Naive thymus-derived CD4-positive, alpha-beta T cell (primary cell): Measurements from ENCODE around the gene SRCAP. TPM values are rescaled to one million over a fixed set of nuclear protein-coding genes. Genes with fewer than 3 reads are reported as not detected.

Source experiments
- ATAC-seq: fragments of 150-1000 bp; cut with Tn5 transposase; 2 replicates; pipeline ENCODE4 v1.10.0; 2021; ENCODE audit warnings: mild to moderate bottlenecking, moderate library complexity
- CTCF ChIA-PET: fragments of 350-600 bp; sonication (Branson Sonifier 250); formaldehyde crosslinking; loops from one replicate; lab custom pipeline; 2021; ENCODE audit warnings: antibody characterized with exemption; lab: Charles Lee
- POLR2A ChIA-PET: fragments of 350-600 bp; sonication (Branson Sonifier 250); formaldehyde crosslinking; loops from one replicate; lab custom pipeline; 2021; ENCODE audit warnings: antibody characterized with exemption, inconsistent platforms; lab: Charles Lee
- DNase-seq, 9 donors: peaks; one replicate each; pipeline versions ENCODE4 v3.0.0 to v3.0.0-alpha.2; 2020 to 2022; ENCODE audit warnings: mixed read lengths in 1 of 9
- H3K27ac ChIP-seq: one replicate; pipeline ENCODE4 v1.7.0; 2013; ENCODE audit warnings: mild to moderate bottlenecking, low read depth, low read length, moderate library complexity
- H3K27me3 ChIP-seq, 2 donors: one replicate each; pipeline ENCODE4 v1.7.0; 2013; ENCODE audit warnings: low read length in 2 of 2, mild to moderate bottlenecking in 2 of 2, moderate library complexity in 2 of 2; ENCODE audit not compliant: control insufficient read depth in 2 of 2, insufficient read depth in 2 of 2
- H3K36me3 ChIP-seq, 3 experiments: 1 replicate in 2 of 3; 2 replicates in 1 of 3; pipeline ENCODE4 v1.7.0; 2013; ENCODE audit warnings: low read length in 3 of 3, mild to moderate bottlenecking in 3 of 3, moderate library complexity in 1 of 3; ENCODE audit not compliant: insufficient read depth in 3 of 3, control insufficient read depth in 2 of 3
- H3K4me1 ChIP-seq, 2 donors: one replicate each; pipeline ENCODE4 v1.7.0; 2013; ENCODE audit warnings: low read length in 2 of 2, mild to moderate bottlenecking in 2 of 2, moderate library complexity in 1 of 2; ENCODE audit not compliant: control insufficient read depth in 2 of 2, insufficient read depth in 2 of 2
- H3K4me3 ChIP-seq: 2 replicates; pipeline ENCODE4 v1.7.0; 2013; ENCODE audit warnings: mild to moderate bottlenecking, low read length
- H3K9me3 ChIP-seq, 3 experiments: 1 replicate in 2 of 3; 2 replicates in 1 of 3; pipeline ENCODE4 v1.7.0; 2013; ENCODE audit warnings: low read length in 3 of 3; ENCODE audit not compliant: control insufficient read depth in 2 of 3
- H3K27ac Mint-ChIP-seq, 9 donors: one replicate each; pipeline ENCODE4 v1.8.0; 2020 to 2022; ENCODE audit warnings: mixed read lengths in 9 of 9, mild to moderate bottlenecking in 8 of 9, moderate library complexity in 5 of 9, inconsistent platforms in 2 of 9
- H3K27me3 Mint-ChIP-seq, 5 donors: one replicate each; pipeline ENCODE4 v1.8.0; 2021 to 2022; ENCODE audit warnings: mixed read lengths in 5 of 5, mild to moderate bottlenecking in 1 of 5
- H3K36me3 Mint-ChIP-seq, 5 donors: one replicate each; pipeline ENCODE4 v1.8.0; 2020 to 2022; ENCODE audit warnings: mixed read lengths in 5 of 5, mild to moderate bottlenecking in 3 of 5, inconsistent platforms in 1 of 5
- H3K4me1 Mint-ChIP-seq, 7 donors: one replicate each; pipeline ENCODE4 v1.8.0; 2020 to 2022; ENCODE audit warnings: mixed read lengths in 7 of 7, mild to moderate bottlenecking in 3 of 7, inconsistent platforms in 1 of 7
- H3K4me3 Mint-ChIP-seq, 10 donors: one replicate each; pipeline ENCODE4 v1.8.0; 2020 to 2022; ENCODE audit warnings: mild to moderate bottlenecking in 10 of 10, mixed read lengths in 10 of 10, moderate library complexity in 6 of 10, inconsistent platforms in 2 of 10
- H3K9me3 Mint-ChIP-seq, 11 donors: one replicate each; pipeline ENCODE4 v1.8.0; 2020 to 2022; ENCODE audit warnings: mixed read lengths in 11 of 11, mild to moderate bottlenecking in 4 of 11, inconsistent platforms in 1 of 11, moderate library complexity in 1 of 11
- intact Hi-C, 2 donors: fragments of 100-400 bp; cut with micrococcal nuclease; formaldehyde crosslinking; loops; one replicate each; pipeline ENCODE4 v1.15.1; 2023
- polyA plus RNA-seq, 2 donors: library from polyadenylated mRNA; unstranded; fragments of 300-500 nt; fragmentation: Illumina TruSeq; gene quantifications; one replicate each; pipeline ENCODE4 v1.2.3, GENCODE V29; 2021
- total RNA-seq, 6 experiments: library from RNA in 5 of 6; stranded (reverse) in 5 of 6; gene quantifications; 1 replicate in 5 of 6; 2 replicates in 1 of 6; pipeline ENCODE4 v1.2.3 and lab custom pipeline; 2021 to 2026

Gene SRCAP
- total and polyA plus RNA-seq, 7 experiments from 2014 or later: 11.8 to 111 (median 86.7) TPM

DNA sequence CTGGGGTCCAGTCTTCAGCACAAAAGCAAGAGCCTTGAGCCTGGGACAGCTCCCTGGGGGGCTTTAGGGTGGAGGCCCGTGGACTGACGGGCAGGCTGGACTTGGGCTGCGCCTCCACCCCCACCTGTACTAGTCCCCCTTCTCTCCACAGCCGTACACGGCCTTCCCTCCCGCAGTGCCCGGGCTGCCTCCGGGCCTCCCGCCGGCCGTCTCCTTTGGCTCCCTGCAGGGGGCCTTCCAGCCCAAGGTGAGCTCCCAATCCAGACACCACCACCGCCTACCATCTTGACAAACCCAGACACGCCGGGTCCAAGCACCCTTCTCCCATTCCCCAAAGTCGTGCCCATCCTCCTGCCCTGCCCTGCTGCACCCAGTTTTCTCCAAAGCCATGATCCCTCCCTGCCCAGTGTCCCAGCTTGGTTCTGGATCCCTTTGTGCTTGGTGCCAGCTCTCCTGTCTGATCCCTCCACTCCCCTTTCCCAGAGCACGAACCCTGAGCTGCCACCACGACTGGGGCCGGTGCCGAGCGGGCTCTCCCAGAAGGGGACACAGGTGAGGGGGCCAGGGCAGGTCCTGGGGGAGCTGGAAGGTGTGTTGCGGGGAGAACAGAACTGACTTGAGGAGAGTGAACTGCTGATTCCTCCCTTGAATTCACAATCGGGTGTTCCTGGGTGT is 33.7 kb upstream of the SRCAP start:
- Mint-ChIP-seq H3K4me1 (peaks cover 33 to 40% (median 34%) of the 10 kb centered on the region in 7 donors), H3K4me3 (peak overlapping the region in 1 of 10 donors; percentile 18), H3K27ac (peak overlapping the region in 3 of 9 donors; percentile 47 to 62 (median 51)), H3K9me3 (no peaks in the 10 kb centered on the region), H3K36me3 (peaks cover 0 to 42% (median 34%) of the 10 kb centered on the region in 5 donors), H3K27me3 (no peaks in the 10 kb centered on the region)
- intact Hi-C loops: no loop called here
- Histone ChIP-seq H3K27me3 (no peaks in the 10 kb centered on the region), H3K27ac (no peak overlapping the region), H3K4me1 (peaks cover 32 to 38% of the 10 kb centered on the region in 2 donors), H3K9me3 (no peaks in the 10 kb centered on the region), H3K4me3 (no peak overlapping the region), H3K36me3 (peaks cover 38 to 89% (median 47%) of the 10 kb centered on the region in 3 experiments)
- DNase-seq (no peak), ATAC-seq (no peak)
- ChIA-PET POLR2A (interaction anchor here (1.0 to 1.7 kb wide), 6 partner anchors 10 to 86 kb away, joined by 3 to 9 read pairs (median 4); partner anchors contain the start of gene PRR14), CTCF (no interaction called here)

GRCh38 chr16:30665830-30666190 is 33.2 kb upstream of the SRCAP start:
- no peaks in the 10 kb centered on the region for H3K9me3 Mint-ChIP-seq
- intact Hi-C loops: no loop called here
- no peak for ATAC-seq
- ChIA-PET POLR2A (interaction anchor here (1.3 to 1.7 kb wide), 5 partner anchors 10 to 87 kb away, joined by 3 to 9 read pairs (median 4); partner anchors contain the start of gene PRR14), CTCF (no interaction called here)
- Histone ChIP-seq H3K4me3 (no peak overlapping the region), H3K27me3 (no peaks in the 10 kb centered on the region), H3K9me3 (no peaks in the 10 kb centered on the region), H3K4me1 (peaks cover 27 to 33% of the 10 kb centered on the region in 2 donors), H3K36me3 (peaks cover 38 to 93% (median 47%) of the 10 kb centered on the region in 3 experiments), H3K27ac (no peak overlapping the region)
- peaks cover 28 to 35% (median 30%) of the 10 kb centered on the region in 7 donors for H3K4me1 Mint-ChIP-seq
- H3K27ac Mint-ChIP-seq: peak overlapping the region in 2 of 9 donors; percentile 8 to 51
- H3K4me3 Mint-ChIP-seq: no peak overlapping the region
- DNase-seq: no peak
- H3K27me3 Mint-ChIP-seq: no peaks in the 10 kb centered on the region
- H3K36me3 Mint-ChIP-seq: peaks cover 0 to 37% (median 30%) of the 10 kb centered on the region in 5 donors

DNA sequence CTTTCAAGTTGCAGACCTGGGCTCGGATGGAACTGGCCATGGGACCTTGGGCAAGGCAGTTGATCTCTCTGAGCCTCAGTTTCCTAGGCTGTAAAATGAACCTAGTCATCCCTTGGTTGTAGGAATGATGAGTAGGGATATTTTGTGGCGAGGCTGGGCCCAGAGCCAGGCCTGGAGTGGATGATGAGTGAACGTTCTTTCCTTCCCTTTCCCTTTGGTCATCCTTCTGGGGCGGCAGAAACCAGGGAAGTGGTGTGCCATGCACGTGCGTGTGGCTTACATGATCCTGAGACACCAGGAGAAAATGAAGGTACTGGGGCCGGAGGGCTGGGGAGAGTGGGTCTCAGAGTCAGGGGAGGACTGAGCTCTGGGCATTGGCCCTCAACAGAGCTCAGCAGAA is 32.3 kb upstream of the SRCAP start:
- no peak overlapping the region for H3K4me3 Mint-ChIP-seq
- Histone ChIP-seq H3K4me3 (no peak overlapping the region), H3K27ac (no peak overlapping the region), H3K36me3 (peaks cover 33 to 89% (median 39%) of the 10 kb centered on the region in 3 experiments), H3K9me3 (no peaks in the 10 kb centered on the region), H3K4me1 (peaks cover 19 to 24% of the 10 kb centered on the region in 2 donors), H3K27me3 (no peaks in the 10 kb centered on the region)
- intact Hi-C loops: no loop called here
- no peaks in the 10 kb centered on the region for H3K27me3 Mint-ChIP-seq
- H3K27ac Mint-ChIP-seq: peak overlapping the region in 1 of 9 donors; percentile 48
- no peak for DNase-seq
- CTCF ChIA-PET: interaction anchor here (0.6 kb wide), 1 partner anchor 10 kb away, joined by 3 read pairs; no protein-coding TSS in a partner anchor
- no peak for ATAC-seq
- no peaks in the 10 kb centered on the region for H3K9me3 Mint-ChIP-seq
- POLR2A ChIA-PET: interaction anchor here (1.2 kb wide), 1 partner anchor 55 kb away, joined by 3 read pairs; no protein-coding TSS in a partner anchor
- peaks cover 20 to 27% (median 23%) of the 10 kb centered on the region in 7 donors for H3K4me1 Mint-ChIP-seq
- peaks cover 0 to 30% (median 22%) of the 10 kb centered on the region in 5 donors for H3K36me3 Mint-ChIP-seq

- no peaks in the 10 kb centered on the region for H3K27me3 Mint-ChIP-seq
- peaks cover 33 to 81% (median 33%) of the 10 kb centered on the region in 3 experiments for H3K36me3 ChIP-seq
- no peaks in the 10 kb centered on the region for H3K27me3 ChIP-seq
- POLR2A ChIA-PET: interaction anchor here (0.7 to 1.2 kb wide), 2 partner anchors 17 to 56 kb away, joined by 3 to 4 read pairs; partner anchors contain the start of gene PRR14
- CTCF ChIA-PET: interaction anchor here (0.6 kb wide), 1 partner anchor 10 kb away, joined by 3 read pairs; no protein-coding TSS in a partner anchor
- H3K4me1 Mint-ChIP-seq: peaks cover 13 to 24% (median 17%) of the 10 kb centered on the region in 7 donors
- no peaks in the 10 kb centered on the region for H3K9me3 Mint-ChIP-seq
- no peak overlapping the region for H3K4me3 Mint-ChIP-seq
- H3K27ac ChIP-seq: no peak overlapping the region
- no peak overlapping the region for H3K4me3 ChIP-seq
- H3K9me3 ChIP-seq: no peaks in the 10 kb centered on the region
- H3K36me3 Mint-ChIP-seq: peaks cover 0 to 25% (median 18%) of the 10 kb centered on the region in 5 donors
- peak overlapping the region in 2 of 9 donors; percentile 55 to 70 for H3K27ac Mint-ChIP-seq
- intact Hi-C loops: no loop called here
- peaks cover 13 to 17% of the 10 kb centered on the region in 2 donors for H3K4me1 ChIP-seq
- no peak for ATAC-seq
- no peak for DNase-seq
Observed at GRCh38 chr16:30667361-30667905, 31.5 kb upstream of the SRCAP start.

GRCh38 chr16:30668393-30668792 is 30.6 kb upstream of the SRCAP start:
- no peaks in the 10 kb centered on the region for H3K27me3 Mint-ChIP-seq
- Histone ChIP-seq H3K4me1 (peaks cover 4 to 7% of the 10 kb centered on the region in 2 donors), H3K4me3 (no peak overlapping the region), H3K9me3 (no peaks in the 10 kb centered on the region), H3K27ac (no peak overlapping the region), H3K36me3 (peaks cover 23 to 71% (median 25%) of the 10 kb centered on the region in 3 experiments), H3K27me3 (no peaks in the 10 kb centered on the region)
- DNase-seq (no peak), ATAC-seq (no peak)
- no peaks in the 10 kb centered on the region for H3K9me3 Mint-ChIP-seq
- H3K27ac Mint-ChIP-seq: no peak overlapping the region
- peaks cover 0 to 20% (median 13%) of the 10 kb centered on the region in 5 donors for H3K36me3 Mint-ChIP-seq
- POLR2A ChIA-PET: no interaction called here
- H3K4me1 Mint-ChIP-seq: peaks cover 5 to 15% (median 11%) of the 10 kb centered on the region in 7 donors
- H3K4me3 Mint-ChIP-seq: no peak overlapping the region
- intact Hi-C loops: no loop called here
- CTCF ChIA-PET: no interaction called here

- CTCF ChIA-PET: no interaction called here
Observed at GRCh38 chr16:30669026-30669902, 29.7 kb upstream of the SRCAP start.

More at GRCh38 chr16:30669026-30669902, 29.7 kb upstream of the SRCAP start:
- no peaks in the 10 kb centered on the region for H3K9me3 Mint-ChIP-seq
- DNase-seq: no peak
- Histone ChIP-seq H3K9me3 (no peaks in the 10 kb centered on the region), H3K27ac (no peak overlapping the region), H3K36me3 (peaks cover 18 to 64% (median 20%) of the 10 kb centered on the region in 3 experiments), H3K4me1 (peaks cover 0 to 3% of the 10 kb centered on the region in 2 donors), H3K4me3 (no peak overlapping the region), H3K27me3 (no peaks in the 10 kb centered on the region)
- no peak for ATAC-seq
- H3K36me3 Mint-ChIP-seq: peaks cover 0 to 15% (median 7%) of the 10 kb centered on the region in 5 donors
- H3K27ac Mint-ChIP-seq: no peak overlapping the region
- no peak overlapping the region for H3K4me3 Mint-ChIP-seq
- H3K4me1 Mint-ChIP-seq: peaks cover 0 to 10% (median 5%) of the 10 kb centered on the region in 7 donors
- intact Hi-C loops: no loop called here
- no peaks in the 10 kb centered on the region for H3K27me3 Mint-ChIP-seq
- POLR2A ChIA-PET: no interaction called here
